Muscle layer of duodenum (tissue), 2 donors: ENCODE results near the gene AMZ2.

Experiments used
- H3K27ac ChIP-seq: one replicate; pipeline ENCODE4 v1.7.0; 2013; ENCODE audit warnings: mild to moderate bottlenecking, low read length
- H3K27me3 ChIP-seq: one replicate; pipeline ENCODE4 v1.7.0; 2013; ENCODE audit warnings: low read depth, mild to moderate bottlenecking, control low read depth, low read length
- H3K36me3 ChIP-seq, 2 donors: one replicate each; pipeline ENCODE4 v1.7.0; 2013; ENCODE audit warnings: low read length in 2 of 2, control low read depth in 1 of 2, mild to moderate bottlenecking in 1 of 2; ENCODE audit not compliant: insufficient read depth in 2 of 2, control insufficient read depth in 1 of 2
- H3K4me1 ChIP-seq, 2 donors: one replicate each; pipeline ENCODE4 v1.7.0; 2013; ENCODE audit warnings: low read length in 2 of 2, mild to moderate bottlenecking in 2 of 2, control low read depth in 1 of 2, moderate library complexity in 1 of 2; ENCODE audit not compliant: insufficient read depth in 2 of 2, control insufficient read depth in 1 of 2
- H3K4me3 ChIP-seq, 2 donors: one replicate each; pipeline ENCODE4 v1.7.0; 2013; ENCODE audit warnings: low read length in 2 of 2, low read depth in 1 of 2, mild to moderate bottlenecking in 1 of 2
- H3K9me3 ChIP-seq, 2 donors: one replicate each; pipeline ENCODE4 v1.7.0; 2013; ENCODE audit warnings: low read length in 2 of 2, control low read depth in 1 of 2, mild to moderate bottlenecking in 1 of 2; ENCODE audit not compliant: control insufficient read depth in 1 of 2
- donor health status: healthy.

The AMZ2 gene

DNA sequence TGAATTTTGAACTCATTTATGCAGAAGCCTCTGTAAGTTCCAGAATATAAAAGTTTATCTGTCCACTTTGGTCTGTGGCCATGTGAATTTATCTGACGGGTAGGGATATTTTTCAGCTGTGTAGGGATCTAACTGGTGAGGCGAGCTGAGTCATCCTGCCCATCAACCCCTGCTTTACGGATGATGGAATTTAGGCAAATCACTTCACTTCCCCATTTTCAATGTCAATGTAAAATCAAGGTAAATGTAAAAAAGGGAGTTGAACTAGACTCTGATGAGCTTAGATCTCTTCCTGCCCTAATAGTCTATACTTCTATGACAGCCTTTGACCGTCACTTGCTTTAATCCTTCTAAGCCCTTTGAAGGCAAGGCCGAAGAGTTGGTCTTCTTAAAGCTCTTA, 40.5 kb downstream of the AMZ2 start:
- Histone ChIP-seq H3K9me3 (no peaks in the 10 kb centered on the region), H3K27me3 (peaks cover 8% of the 10 kb centered on the region), H3K36me3 (no peaks in the 10 kb centered on the region), H3K27ac (no peak overlapping the region), H3K4me1 (peaks cover 5 to 23% of the 10 kb centered on the region in 2 donors), H3K4me3 (no peak overlapping the region)

DNA sequence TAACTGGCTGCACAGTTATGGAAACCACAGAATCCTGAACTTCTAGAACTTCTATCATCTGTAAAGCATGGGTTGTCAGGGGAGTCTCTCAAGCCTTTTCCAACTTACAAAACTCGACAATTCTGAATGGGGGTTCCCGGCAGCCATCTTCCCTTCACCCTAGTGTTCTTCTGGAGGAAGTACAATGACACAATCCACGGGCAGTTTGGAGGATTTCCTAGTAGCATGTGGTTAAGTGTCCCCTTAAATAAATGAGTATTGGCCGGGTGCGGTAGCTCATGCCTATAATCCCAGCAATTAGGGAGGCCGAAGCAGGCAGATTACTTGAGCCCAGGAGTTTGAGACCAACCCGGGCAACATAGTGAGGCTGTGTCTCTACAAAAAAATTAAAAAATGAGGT, 41.0 kb downstream of the AMZ2 start:
- H3K9me3 ChIP-seq = no peaks in the 10 kb centered on the region
- H3K27me3 ChIP-seq = peaks cover 8% of the 10 kb centered on the region
- H3K27ac ChIP-seq = peak overlapping the region; percentile 18
- H3K36me3 ChIP-seq = no peaks in the 10 kb centered on the region
- no peak overlapping the region for H3K4me3 ChIP-seq
- H3K4me1 ChIP-seq = peaks cover 5 to 23% of the 10 kb centered on the region in 2 donors

GRCh38 chr17:68289473-68289872, 41.6 kb downstream of the AMZ2 start:
- peaks cover 5 to 23% of the 10 kb centered on the region in 2 donors for H3K4me1 ChIP-seq
- H3K27me3 ChIP-seq = peaks cover 8% of the 10 kb centered on the region
- peak overlapping the region in 1 of 2 donors; percentile 52 for H3K4me3 ChIP-seq
- peak overlapping the region; percentile 18 for H3K27ac ChIP-seq
- no peaks in the 10 kb centered on the region for H3K36me3 ChIP-seq
- H3K9me3 ChIP-seq = no peaks in the 10 kb centered on the region

DNA sequence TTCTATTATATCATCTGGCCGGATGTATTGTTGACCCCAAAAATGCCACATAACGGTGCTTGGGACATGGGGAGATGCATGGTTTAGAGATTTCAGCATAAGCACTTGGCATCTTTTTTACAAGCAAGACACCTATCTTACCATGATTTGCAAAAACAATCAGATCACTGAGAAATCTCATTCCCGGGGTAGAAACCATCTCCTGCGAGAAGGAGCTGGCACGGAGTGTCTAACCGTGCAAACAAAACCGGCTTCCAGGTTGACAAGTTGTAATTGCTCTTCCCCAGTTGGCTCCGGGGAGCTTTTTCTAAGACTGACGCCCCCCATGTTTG, 42.1 kb downstream of the AMZ2 start:
- no peaks in the 10 kb centered on the region for H3K9me3 ChIP-seq
- H3K4me1 ChIP-seq = peaks cover 5 to 23% of the 10 kb centered on the region in 2 donors
- no peaks in the 10 kb centered on the region for H3K36me3 ChIP-seq
- peak overlapping the region; percentile 52 to 87 for H3K4me3 ChIP-seq
- peaks cover 10% of the 10 kb centered on the region for H3K27me3 ChIP-seq
- peak overlapping the region; percentile 18 for H3K27ac ChIP-seq

DNA sequence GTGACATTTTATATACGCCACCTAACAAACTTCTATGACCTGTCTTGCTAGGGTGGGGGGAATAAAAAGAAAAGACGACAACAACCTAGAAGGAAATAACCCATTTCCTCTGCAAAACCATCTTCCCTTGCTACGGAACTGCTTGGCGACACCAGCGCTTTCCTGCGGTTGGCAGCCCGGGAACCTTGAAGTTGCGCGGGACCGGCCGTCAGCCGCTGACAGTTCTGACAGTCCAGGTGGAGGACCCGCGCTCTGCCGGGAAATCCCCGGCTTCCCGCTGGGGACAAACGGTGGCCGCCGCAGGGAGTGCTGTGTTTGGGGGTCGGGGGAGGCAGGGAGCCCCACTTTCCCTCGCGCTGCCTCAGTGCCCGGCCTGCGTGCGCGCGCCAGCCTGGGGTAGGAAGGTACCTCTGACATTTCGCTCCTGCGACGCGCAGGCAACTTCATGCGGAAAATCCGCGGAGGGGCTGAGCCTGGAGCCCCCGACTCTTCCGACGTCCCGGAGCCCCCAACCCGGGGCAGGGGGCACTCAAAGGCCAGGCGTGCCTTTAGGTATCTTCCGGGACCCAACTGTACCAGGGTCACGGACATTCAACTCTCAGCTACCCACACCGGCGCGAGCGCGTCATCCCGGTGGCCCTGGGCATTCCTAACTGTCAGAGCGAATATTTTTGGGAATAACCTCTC, 42.6 kb downstream of the AMZ2 start:
- H3K4me3 ChIP-seq = peak overlapping the region; percentile 52 to 87
- no peaks in the 10 kb centered on the region for H3K9me3 ChIP-seq
- peaks cover 14% of the 10 kb centered on the region for H3K27me3 ChIP-seq
- peak overlapping the region; percentile 60 for H3K27ac ChIP-seq
- peaks cover 5 to 23% of the 10 kb centered on the region in 2 donors for H3K4me1 ChIP-seq
- H3K36me3 ChIP-seq = no peaks in the 10 kb centered on the region

GRCh38 chr17:68290955-68291835, 43.4 kb downstream of the AMZ2 start, which contains the start of the genes ARSG and SLC16A6:
ARSG (plus strand) TSS chr17:68291495; CDS start chr17:68307494, 15,999 bp downstream.
SLC16A6 (minus strand) TSS chr17:68291127; CDS start chr17:68278320, 12,807 bp downstream.
- Histone ChIP-seq H3K36me3 (no peaks in the 10 kb centered on the region), H3K9me3 (no peaks in the 10 kb centered on the region), H3K27ac (peak within 1 kb of the TSS; percentile 60), H3K4me3 (peak within 1 kb of the TSS; percentile 52 to 87), H3K4me1 (peaks cover 5 to 23% of the 10 kb centered on the region in 2 donors), H3K27me3 (peaks cover 14% of the 10 kb centered on the region)

- Histone ChIP-seq H3K27me3 (peaks cover 14% of the 10 kb centered on the region), H3K27ac (peak overlapping the region; percentile 40), H3K36me3 (no peaks in the 10 kb centered on the region), H3K4me3 (peak overlapping the region; percentile 50 to 87), H3K4me1 (peaks cover 5 to 23% of the 10 kb centered on the region in 2 donors), H3K9me3 (no peaks in the 10 kb centered on the region)
Measured at GRCh38 chr17:68291836-68292688, 44.2 kb downstream of the AMZ2 start.

GRCh38 chr17:68292689-68293040, 44.8 kb downstream of the AMZ2 start:
- no peaks in the 10 kb centered on the region for H3K9me3 ChIP-seq
- peaks cover 14% of the 10 kb centered on the region for H3K27me3 ChIP-seq
- H3K4me1 ChIP-seq = peaks cover 5 to 23% of the 10 kb centered on the region in 2 donors
- no peaks in the 10 kb centered on the region for H3K36me3 ChIP-seq
- peak overlapping the region; percentile 40 for H3K27ac ChIP-seq
- H3K4me3 ChIP-seq = peak overlapping the region; percentile 50 to 87

DNA sequence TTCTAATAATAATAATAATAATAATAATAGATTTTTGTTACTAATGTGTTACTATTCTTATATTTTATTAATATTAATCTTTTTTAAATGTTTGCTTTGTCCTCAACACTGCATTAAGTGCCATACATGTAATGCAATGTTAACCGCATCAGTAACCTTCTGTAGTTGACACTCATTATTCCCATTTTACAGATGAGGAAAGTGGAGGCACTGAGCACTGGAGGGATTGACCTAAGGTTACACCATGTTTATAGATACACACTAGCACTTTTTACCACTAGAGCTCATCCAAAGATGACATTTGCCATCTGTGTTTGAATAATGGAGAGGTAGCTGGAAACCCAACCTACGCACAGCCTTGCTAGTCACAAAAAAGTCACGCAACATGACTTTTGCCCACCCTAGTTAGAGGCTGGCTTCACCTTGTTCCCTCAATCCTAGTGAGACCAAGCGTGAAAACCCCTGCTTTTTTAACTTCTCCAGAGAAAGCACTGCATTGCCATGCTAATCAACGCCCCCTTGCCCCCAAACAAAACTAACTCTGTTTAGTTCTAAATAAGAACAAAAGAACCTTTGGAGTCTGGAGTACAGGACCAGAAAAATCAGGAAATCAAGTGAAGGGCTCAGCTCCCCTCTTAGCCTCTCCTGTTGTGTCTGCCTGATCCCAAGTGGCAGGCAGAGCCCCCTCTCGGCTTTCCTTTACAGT, 45.8 kb downstream of the AMZ2 start:
- H3K9me3 ChIP-seq = no peaks in the 10 kb centered on the region
- H3K36me3 ChIP-seq = no peaks in the 10 kb centered on the region
- peaks cover 14% of the 10 kb centered on the region for H3K27me3 ChIP-seq
- no peak overlapping the region for H3K27ac ChIP-seq
- no peak overlapping the region for H3K4me3 ChIP-seq
- H3K4me1 ChIP-seq = peaks cover 5 to 23% of the 10 kb centered on the region in 2 donors

- peaks cover 14% of the 10 kb centered on the region for H3K27me3 ChIP-seq
- no peak overlapping the region for H3K27ac ChIP-seq
- H3K4me3 ChIP-seq = no peak overlapping the region
- no peaks in the 10 kb centered on the region for H3K9me3 ChIP-seq
- peaks cover 5 to 23% of the 10 kb centered on the region in 2 donors for H3K4me1 ChIP-seq
- no peaks in the 10 kb centered on the region for H3K36me3 ChIP-seq
Measured at GRCh38 chr17:68294196-68294555, 46.3 kb downstream of the AMZ2 start.
